ENCODE data around the gene MRTFB.

Gene MRTFB

GRCh38 chr16:14187517-14188338 is 116.6 kb downstream of the MRTFB start:
- DNase-seq = peak; percentile 26

- no peak for DNase-seq
Observed at GRCh38 chr16:14193316-14193871, 122.3 kb downstream of the MRTFB start.

DNA sequence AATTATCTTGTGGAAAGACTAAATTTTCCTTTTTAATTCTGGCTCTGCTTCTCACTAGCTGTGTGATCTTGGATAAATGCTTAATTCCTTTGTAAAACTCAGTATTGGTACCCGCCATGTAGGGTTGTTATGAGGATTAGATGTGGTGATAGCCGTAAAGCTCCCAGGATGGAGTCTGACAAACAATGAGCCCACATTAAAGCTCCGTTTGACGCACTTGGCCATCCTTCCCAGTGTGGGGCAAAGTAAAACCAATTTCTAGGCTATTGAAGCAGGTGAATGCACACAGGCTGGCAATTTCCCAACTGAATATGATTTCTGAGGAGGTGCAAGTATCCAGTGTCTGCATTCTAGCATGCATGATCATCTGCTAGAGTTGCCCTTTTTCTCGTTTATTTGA is 123.6 kb downstream of the MRTFB start:
- DNase-seq = no peak

DNA sequence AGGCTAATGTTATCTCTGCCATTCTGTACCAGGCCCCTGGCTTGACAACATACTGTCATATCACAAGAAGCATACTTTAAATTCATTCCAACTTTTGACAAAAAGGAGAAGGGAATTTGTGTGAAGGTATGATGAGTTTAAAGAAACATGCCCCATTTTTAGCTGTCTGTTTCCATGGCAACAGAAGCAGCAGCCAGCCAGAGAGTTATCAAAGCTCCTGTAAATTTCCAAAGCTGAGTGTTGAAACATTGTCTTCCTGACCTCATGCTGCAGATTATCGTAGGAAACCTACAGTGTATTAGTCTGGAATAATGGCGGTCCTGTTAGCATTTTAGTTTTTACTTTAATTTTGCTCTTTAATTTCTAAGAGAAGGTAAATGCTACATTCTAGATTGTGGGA is 124.9 kb downstream of the MRTFB start:
- DNase-seq = peak; percentile 23

- no peak for DNase-seq
Observed at GRCh38 chr16:14196539-14196938, 125.4 kb downstream of the MRTFB start.

DNA sequence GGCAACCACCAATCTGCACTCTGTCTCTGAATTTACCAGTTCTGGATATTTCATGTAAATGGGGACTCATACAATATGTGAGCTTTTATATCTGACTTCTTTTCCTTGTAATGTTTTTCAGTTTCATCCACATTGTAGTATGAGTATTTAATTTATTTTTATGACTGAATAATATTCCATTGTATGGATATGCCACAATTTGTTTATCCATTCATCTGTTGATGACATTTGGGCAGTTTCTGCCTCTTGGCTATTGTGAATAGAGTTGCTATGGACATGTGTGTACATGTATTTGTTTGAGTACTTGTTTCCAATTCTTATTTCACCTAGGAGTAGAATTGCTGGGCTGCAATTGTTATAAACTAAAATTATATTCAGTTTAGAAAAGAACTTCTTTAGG is 126.9 kb downstream of the MRTFB start:
- DNase-seq = no peak

- no peak for DNase-seq
Observed at GRCh38 chr16:14198572-14198971, 127.5 kb downstream of the MRTFB start.

- no peak for DNase-seq
Observed at GRCh38 chr16:14199199-14199598, 128.1 kb downstream of the MRTFB start.

DNA sequence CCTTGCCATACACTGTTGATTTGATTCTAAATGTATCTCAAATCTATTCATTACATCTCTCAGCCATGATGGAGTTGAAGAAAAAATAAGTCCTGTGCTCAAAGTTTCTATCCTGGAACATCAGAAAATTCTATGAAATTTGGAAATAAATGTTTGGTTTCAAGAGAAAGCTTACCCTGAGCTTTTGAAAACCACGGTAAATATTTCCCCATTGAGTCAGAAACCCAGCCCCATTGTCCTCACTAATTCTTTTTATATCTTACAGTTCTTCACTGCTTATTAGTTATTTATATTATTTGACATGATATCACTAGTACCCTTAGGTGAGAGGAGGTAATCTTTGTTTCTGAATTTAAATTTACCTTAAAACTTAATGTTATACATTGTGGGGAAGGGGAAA is 128.5 kb downstream of the MRTFB start:
- DNase-seq = no peak

DNA sequence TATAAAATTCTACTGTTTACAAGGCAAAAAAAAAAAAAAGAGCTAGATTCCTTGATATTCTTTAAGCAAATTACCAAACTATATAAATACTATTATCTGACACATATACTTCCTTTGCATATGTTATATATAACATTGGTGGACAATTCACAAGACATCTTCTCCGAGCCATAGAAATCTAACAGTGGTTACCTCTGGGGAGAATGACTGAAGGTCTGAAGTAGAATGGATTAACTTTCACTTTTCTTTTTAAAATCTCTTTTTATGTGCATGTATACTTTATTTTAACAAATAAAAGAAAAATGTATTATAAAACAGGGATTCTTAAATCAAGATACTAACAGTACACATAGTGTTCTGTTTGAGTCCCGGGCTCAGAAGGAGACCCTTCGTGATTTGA is 131.0 kb downstream of the MRTFB start:
- no peak for DNase-seq

GRCh38 chr16:14202697-14203096 is 131.6 kb downstream of the MRTFB start:
- DNase-seq = no peak

- DNase-seq = no peak
Observed at GRCh38 chr16:14203166-14203565, 132.0 kb downstream of the MRTFB start.

DNA sequence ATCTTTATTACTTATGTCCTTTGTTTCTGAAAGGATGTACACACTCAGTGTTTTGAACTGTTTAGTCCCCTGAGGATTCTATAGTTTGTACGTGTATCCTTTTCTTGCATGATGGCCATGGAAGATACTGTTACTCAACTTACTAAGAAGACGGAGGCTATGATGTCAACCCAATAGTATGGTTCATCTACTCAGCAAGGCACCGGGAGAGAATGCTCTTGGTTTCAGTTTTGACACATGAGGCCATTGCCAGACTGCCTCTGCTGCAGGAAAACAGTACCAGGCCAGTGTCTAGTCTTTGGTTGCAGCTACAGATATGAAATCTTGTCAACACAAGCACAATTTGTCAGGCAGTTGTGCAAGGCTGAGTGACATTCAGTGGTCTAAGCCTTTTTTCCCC is 134.5 kb downstream of the MRTFB start:
- DNase-seq = no peak

DNA sequence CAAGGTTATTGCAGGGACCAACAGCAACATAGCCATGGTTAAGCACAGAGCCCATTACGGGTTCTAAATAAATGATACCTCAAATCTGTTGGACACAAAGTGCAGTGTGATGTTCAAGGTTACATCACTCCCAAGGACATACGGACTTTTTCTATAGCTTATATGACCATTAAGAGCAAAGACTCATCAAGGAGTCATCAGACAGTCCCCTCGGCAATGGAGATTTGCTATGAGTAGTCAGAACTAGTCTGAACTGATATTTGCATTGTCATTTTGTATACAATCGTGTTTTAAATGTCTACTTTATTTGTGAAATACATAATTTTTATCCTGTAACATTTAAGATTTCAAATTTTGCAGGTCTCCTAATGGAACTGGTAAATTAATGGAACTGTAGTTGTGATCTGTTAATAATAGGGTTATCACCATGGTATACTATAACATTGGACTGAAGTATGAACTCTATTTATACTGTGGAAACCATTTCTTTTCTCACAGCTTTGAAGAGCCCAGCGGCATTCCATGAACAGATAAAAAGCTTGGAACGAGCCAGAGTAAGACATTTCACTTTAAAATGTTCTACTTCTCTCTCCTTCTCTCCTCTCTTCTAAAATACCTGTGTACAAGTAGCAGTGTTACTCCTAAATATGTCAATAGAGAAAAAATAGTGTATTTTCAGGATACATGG is 140.9 kb downstream of the MRTFB start:
- DNase-seq = no peak

GRCh38 chr16:14215941-14216340 is 144.8 kb downstream of the MRTFB start:
- DNase-seq = no peak

DNA sequence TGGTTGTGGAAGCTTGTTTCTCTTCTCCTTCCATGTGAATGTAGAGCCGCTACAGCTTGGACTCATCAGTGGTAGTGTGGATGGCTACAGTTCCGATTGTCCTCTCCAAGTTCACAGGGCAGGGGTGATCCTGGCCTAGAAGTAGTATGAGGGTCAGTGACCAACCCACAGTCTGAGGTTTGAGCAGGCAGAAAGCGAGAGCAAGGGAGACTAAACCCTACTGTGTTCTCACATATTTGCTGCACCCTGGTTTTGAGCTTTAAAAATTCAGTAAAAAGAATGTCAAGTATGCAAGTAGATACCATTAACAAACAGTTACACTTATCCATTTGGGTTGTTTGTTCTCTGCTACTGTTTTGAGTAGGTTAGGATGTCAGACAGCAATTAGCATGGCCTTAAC is 148.9 kb downstream of the MRTFB start:
- no peak for DNase-seq

- DNase-seq = no peak
Observed at GRCh38 chr16:14223632-14224031, 152.5 kb downstream of the MRTFB start.

DNA sequence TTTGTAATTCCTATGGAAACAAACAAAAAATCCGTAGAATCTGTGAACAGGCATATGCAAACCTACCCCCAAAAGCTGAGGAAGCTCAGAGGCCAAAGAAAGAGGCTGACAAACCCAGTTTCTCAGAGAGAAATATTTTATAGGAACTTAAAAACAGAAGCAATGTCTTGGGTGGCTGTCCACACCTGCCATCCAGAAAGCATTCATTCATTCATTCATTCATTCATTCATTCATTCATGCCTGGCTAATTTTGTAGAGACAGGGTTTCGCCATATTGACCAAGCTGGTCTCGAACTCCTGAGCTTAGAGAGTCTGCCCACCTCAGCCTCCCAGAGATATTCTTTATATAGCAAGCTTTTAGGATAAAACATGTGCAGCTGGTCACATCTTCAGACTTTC is 154.3 kb downstream of the MRTFB start:
- no peak for DNase-seq

DNA sequence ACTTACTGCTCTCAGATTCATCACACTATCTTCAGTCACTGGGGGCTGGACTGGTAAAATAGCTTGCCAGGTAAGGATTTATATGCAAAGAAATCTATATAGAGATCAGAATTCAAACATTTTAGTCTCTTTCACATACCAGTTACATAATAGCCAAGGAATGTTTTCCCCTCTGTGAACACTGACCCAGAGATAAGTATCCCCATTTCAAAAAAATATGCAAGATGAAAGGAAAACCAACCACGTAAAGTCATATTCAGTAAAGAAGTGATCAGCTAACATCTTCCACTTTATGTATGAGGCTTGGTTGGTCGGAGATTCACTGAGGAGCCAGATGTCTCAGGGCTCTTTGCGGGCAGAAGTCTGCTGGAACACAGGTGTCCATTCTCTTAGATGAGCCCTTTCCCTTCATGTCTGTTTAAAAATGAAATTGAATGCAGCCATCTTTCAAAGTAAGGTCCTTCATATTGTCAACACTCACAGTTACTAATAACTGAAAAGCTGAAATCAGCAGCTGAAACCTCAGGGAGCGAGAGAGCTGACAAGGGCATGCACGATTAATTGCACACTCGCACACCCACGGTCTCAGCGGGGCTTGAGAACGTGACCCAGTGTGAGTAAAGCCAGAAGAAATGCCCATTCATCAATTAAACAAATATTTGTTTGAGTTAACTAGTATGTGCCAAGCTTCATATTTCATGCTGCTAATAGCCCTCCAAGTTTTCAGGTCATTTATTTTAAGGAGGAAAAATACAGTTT is 161.2 kb downstream of the MRTFB start:
- no peak for DNase-seq

DNA sequence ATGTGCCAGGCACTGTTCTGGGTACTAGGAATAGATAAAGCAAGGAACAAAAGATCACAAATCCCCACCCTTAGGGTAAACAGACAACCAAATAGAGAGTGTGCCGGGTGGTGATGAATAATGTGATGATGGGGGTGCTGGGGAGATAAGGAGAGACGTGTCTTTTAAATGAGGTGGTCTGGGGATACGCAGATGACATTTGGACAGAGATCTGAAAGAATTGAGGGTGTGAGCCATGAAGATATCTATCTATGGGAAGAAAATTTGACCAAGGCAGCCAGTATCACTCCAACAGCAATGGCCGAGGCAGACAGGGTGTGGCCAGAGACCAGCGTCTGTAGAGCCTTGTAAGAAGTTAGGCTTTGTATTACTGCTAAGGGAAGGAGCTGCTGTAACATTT is 165.3 kb downstream of the MRTFB start:
- no peak for DNase-seq

- DNase-seq = no peak
Observed at GRCh38 chr16:14238756-14239155, 167.6 kb downstream of the MRTFB start.

DNA sequence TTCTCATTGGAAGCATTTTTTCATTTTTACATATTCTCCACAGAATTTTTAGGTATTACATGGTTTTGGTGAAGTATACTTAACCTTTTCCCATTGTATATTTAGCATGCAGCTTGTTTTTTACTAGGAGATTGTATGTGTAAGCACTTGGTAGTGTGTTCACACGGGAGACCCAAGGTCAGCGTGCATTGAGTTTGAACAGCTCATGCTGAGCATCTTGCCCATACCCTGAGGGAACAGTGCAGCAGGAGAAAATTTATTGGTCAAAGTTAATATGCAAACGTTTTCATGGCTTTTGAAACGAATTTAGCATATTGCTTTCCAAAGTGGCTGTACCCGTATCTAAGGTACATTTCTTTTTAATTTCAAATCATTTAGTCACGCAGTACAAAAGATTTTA is 168.7 kb downstream of the MRTFB start:
- DNase-seq = no peak

DNA sequence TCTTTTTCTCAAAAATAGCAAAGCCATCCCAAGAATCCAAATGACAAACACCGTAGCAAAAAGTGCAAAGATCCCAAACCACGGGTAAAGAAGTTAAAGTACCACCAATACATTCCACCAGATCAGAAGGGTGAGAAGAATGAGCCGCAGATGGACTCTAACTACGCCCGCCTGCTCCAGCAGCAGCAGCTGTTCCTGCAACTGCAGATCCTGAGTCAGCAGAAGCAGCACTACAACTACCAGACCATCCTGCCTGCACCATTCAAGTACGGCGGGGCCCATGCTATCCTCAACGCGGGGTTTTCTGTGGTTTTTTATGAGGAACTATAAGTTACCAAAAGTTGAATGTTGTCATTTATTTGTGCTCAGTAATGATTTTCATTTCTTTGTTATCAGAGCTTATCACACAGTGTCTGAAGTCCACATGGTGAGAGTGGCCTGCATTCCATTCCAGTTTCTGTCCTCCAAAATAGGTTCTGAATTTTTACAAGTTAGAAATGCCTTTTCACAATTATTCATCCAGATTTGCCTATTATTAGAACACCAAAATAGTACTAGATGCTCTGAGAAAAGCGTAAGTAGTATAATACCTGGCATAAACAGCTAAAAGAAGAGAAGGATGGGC is 169.2 kb downstream of the MRTFB start:
- no peak for DNase-seq
